Coronary artery (tissue), 2 donors: ENCODE measurements around the gene CCDC85C.

Source experiments
- DNase-seq: peaks from one replicate; pipeline ENCODE4 v3.0.0-alpha.2; 2017; ENCODE audit warnings: low spot score
- H3K27ac ChIP-seq, 2 donors: fragments of 200-600 bp; sonication (generic); one replicate each; pipeline ENCODE4 v1.5.1; 2016 to 2019
- H3K4me3 ChIP-seq: fragments of 200-600 bp; sonication (generic); 2 replicates; pipeline ENCODE4 v1.5.1; 2016; ENCODE audit warnings: mild to moderate bottlenecking, moderate library complexity
- CTCF ChIP-seq: fragments of 200-600 bp; sonication (generic); IDR thresholded peaks from one replicate; pipeline ENCODE4 v1.5.1; 2019; ENCODE audit warnings: antibody characterized with exemption

The CCDC85C gene

GRCh38 chr14:99628887-99629618 lies 25.0 kb upstream of the CCDC85C start:
- peak; percentile 82 for DNase-seq
- Histone ChIP-seq H3K4me3 (no peak overlapping the region), H3K27ac (no peak overlapping the region)
- peak; percentile 91 for TF ChIP-seq CTCF

GRCh38 chr14:99627510-99628381 lies 23.7 kb upstream of the CCDC85C start:
- H3K27ac ChIP-seq, result no peak overlapping the region
- no peak for TF ChIP-seq CTCF
- DNase-seq, result no peak
- no peak overlapping the region for H3K4me3 ChIP-seq

GRCh38 chr14:99627100-99627499 lies 23.1 kb upstream of the CCDC85C start:
- TF ChIP-seq CTCF, result no peak
- DNase-seq, result no peak
- Histone ChIP-seq H3K4me3 (no peak overlapping the region), H3K27ac (no peak overlapping the region)

- H3K4me3 ChIP-seq, result no peak overlapping the region
- H3K27ac ChIP-seq, result no peak overlapping the region
- TF ChIP-seq CTCF, result no peak
- DNase-seq, result no peak
Measured at GRCh38 chr14:99626041-99626648, 22.1 kb upstream of the CCDC85C start.

GRCh38 chr14:99625476-99625875 lies 21.5 kb upstream of the CCDC85C start:
- TF ChIP-seq CTCF, result no peak
- no peak overlapping the region for H3K4me3 ChIP-seq
- no peak overlapping the region for H3K27ac ChIP-seq
- DNase-seq, result no peak

- Histone ChIP-seq H3K4me3 (no peak overlapping the region), H3K27ac (no peak overlapping the region)
- DNase-seq, result no peak
- TF ChIP-seq CTCF, result no peak
Measured at GRCh38 chr14:99624971-99625370, 21.0 kb upstream of the CCDC85C start.
